Tibial nerve (tissue), 4 donors: ENCODE data around the gene GTSE1. TPM values are rescaled to one million over a fixed set of nuclear protein-coding genes. Genes with fewer than 3 reads are reported as not detected.

Experiments used
- DNase-seq, 2 donors: peaks; one replicate each; pipeline ENCODE4 v3.0.0-alpha.2; 2019; ENCODE audit warnings: low spot score in 2 of 2
- H3K27ac ChIP-seq, 4 donors: fragments of 200-600 bp; sonication (generic) in 3 of 4; one replicate each; pipeline ENCODE4 v1.5.1; 2017 to 2019; ENCODE audit warnings: mild to moderate bottlenecking in 1 of 4
- H3K27me3 ChIP-seq, 2 donors: fragments of 200-600 bp; sonication (generic) in 1 of 2; one replicate each; pipeline versions ENCODE4 v1.5.1 to v1.6.0; 2017 to 2019
- H3K36me3 ChIP-seq, 3 donors: fragments of 200-600 bp; sonication (generic); one replicate each; pipeline ENCODE4 v1.5.1; 2018 to 2019
- H3K4me1 ChIP-seq, 4 donors: fragments of 200-600 bp; sonication (generic) in 3 of 4; one replicate each; pipeline ENCODE4 v1.5.1; 2017 to 2019
- H3K4me3 ChIP-seq, 4 donors: fragments of 200-600 bp; sonication (generic) in 3 of 4; one replicate each; pipeline ENCODE4 v1.5.1; 2017 to 2019; ENCODE audit warnings: mild to moderate bottlenecking in 1 of 4, moderate library complexity in 1 of 4
- H3K9me3 ChIP-seq, 4 donors: fragments of 200-600 bp; sonication (generic) in 3 of 4; one replicate each; pipeline ENCODE4 v1.5.1; 2017 to 2019
- EP300 ChIP-seq, 2 donors: sonication (generic); formaldehyde crosslinking; IDR thresholded peaks; one replicate each; pipeline ENCODE4 v1.6.1; 2017; ENCODE audit warnings: antibody characterized with exemption in 2 of 2, mild to moderate bottlenecking in 1 of 2
- POLR2A ChIP-seq, 2 donors: fragments of 450-650 bp; IDR thresholded peaks; one replicate each; pipeline ENCODE4 v1.6.1; 2017; ENCODE audit warnings: antibody characterized with exemption in 2 of 2, mild to moderate bottlenecking in 2 of 2, moderate library complexity in 2 of 2
- WGBS, 2 donors: methylation state at CpG; one replicate each; pipeline ENCODE4 v1.1.5; 2018; 5-methylcytosine and 5-hydroxymethylcytosine counted together
- total RNA-seq, 4 donors: library from RNA; depleted of rRNA; stranded (reverse); fragments of >200 nt; gene quantifications; one replicate each; pipeline ENCODE4 v1.1.0, GENCODE V29; 2016
- TF ChIP-seq, protein P1 (sequence below), 5 experiments: fragments of 200-600 bp in 3 of 5; fragments of 450-650 bp in 2 of 5; sonication (generic) in 3 of 5; IDR thresholded peaks; one replicate each; pipeline ENCODE4 v1.5.1; 2016 to 2019; ENCODE audit warnings: antibody characterized with exemption in 5 of 5, mild to moderate bottlenecking in 3 of 5, moderate library complexity in 2 of 5

The GTSE1 gene
- total RNA-seq, 4 donors from 2014 or later, result 0.30 to 3.3 TPM; not detected in 2

DNA sequence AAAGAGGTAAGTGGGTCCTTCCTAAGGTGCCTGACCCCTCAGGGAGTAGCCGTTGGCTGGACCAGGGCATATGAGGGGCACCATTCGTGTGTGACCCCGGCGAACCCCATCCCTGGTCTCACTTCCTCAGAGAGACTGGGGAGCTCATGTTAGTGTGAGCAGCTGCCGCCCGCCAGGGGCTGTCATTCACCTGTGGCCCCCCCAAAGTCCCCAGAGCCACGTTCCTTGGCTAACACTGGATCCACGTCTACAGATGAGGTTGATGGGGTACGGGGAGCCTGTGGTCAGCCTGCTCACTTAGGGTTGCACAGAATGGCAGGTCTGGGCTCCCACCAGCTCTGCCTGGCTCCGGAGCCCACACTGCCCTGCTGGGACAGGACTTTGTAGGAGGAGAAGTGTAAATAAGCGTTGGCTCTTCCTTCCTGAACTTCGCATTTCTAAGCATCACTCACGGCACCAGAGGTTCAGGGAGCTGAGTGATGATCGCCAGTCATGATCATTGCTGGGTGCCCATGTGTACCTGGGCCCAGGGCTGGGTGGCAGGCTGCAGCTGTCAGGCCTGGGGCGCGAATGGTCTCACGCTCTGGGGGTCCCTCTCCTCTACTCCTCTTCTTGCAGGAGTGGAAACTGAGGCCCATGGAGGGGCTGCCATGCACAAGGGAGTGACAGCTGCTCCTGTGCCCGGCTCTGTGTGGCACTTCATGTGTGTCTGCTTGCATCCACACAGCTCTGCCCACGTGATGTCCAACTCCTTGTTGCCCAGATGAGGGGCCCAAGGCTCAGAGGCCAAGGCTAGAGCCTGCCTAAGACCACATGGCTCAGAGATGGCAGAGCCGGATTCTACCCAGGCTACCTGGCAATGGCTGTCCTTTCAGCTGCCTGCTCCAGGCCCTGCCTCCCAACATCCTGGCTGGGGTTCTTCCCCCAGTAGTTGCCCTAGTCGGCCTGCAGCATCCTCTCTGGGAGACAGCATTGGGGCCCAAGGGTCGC, 17.7 kb upstream of the GTSE1 start:
- no peak for DNase-seq
- no peaks in the 10 kb centered on the region for H3K4me1 ChIP-seq
- TF ChIP-seq EP300 (IDR thresholded peaks at IDR 0.05), result no peak
- TF ChIP-seq, protein P1, sequence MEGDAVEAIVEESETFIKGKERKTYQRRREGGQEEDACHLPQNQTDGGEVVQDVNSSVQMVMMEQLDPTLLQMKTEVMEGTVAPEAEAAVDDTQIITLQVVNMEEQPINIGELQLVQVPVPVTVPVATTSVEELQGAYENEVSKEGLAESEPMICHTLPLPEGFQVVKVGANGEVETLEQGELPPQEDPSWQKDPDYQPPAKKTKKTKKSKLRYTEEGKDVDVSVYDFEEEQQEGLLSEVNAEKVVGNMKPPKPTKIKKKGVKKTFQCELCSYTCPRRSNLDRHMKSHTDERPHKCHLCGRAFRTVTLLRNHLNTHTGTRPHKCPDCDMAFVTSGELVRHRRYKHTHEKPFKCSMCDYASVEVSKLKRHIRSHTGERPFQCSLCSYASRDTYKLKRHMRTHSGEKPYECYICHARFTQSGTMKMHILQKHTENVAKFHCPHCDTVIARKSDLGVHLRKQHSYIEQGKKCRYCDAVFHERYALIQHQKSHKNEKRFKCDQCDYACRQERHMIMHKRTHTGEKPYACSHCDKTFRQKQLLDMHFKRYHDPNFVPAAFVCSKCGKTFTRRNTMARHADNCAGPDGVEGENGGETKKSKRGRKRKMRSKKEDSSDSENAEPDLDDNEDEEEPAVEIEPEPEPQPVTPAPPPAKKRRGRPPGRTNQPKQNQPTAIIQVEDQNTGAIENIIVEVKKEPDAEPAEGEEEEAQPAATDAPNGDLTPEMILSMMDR (IDR thresholded peaks at IDR 0.05), result no peak
- TF ChIP-seq POLR2A (IDR thresholded peaks at IDR 0.05), result no peak
- H3K36me3 ChIP-seq, result peaks cover 2 to 97% (median 32%) of the 10 kb centered on the region in 3 donors
- no peak overlapping the region for H3K27ac ChIP-seq
- no peak overlapping the region for H3K4me3 ChIP-seq
- 84 to 93% methylated on average over 16 to 22 of the region's 22 CpGs for WGBS, 2 donors
- no peaks in the 10 kb centered on the region for H3K27me3 ChIP-seq
- no peaks in the 10 kb centered on the region for H3K9me3 ChIP-seq

DNA sequence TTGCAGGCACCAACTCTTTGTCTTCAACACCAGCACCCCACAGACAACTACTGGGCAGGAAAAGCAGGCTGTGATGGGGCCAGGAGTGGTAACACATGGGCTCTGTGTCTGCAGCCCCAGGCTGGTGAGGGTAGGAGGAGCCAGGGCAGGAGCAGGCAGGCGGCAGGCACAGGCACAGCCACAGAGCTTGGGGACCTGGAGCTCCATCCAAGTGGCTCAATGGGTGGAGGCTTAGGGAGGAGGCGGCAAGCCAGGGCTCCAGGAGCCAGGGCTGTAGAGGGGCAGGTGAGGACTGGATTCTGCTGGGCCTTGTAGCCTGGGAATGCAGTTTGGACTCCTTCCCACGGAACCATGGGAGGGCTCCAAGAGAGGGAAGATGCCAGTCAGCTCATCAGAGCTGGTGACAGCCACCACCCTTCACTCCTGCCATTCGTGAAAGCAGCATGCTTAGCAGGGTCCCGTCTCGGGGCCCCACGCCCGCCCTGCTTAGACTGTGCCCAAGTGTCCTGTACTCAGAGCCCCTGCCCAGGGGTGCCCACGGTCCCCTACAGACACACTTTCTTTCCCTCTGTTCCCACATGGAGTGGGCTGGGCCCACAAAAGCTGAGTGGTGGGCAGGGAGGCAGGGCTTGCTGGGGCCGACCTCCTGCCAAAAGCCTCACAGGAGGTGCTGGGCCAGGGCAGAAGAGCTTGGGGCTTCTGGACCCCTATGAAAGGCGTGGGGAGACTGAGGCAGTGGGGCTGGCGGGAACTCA, 16.4 kb upstream of the GTSE1 start:
- Histone ChIP-seq H3K27ac (peak overlapping the region in 1 of 4 donors; percentile 7), H3K27me3 (no peaks in the 10 kb centered on the region), H3K36me3 (peaks cover 5 to 97% (median 22%) of the 10 kb centered on the region in 3 donors), H3K4me3 (no peak overlapping the region), H3K9me3 (no peaks in the 10 kb centered on the region), H3K4me1 (no peaks in the 10 kb centered on the region)
- no peak for DNase-seq
- no peak for TF ChIP-seq EP300 (IDR thresholded peaks at IDR 0.05)
- TF ChIP-seq POLR2A (IDR thresholded peaks at IDR 0.05), result no peak
- TF ChIP-seq, protein P1 (IDR thresholded peaks at IDR 0.05), result no peak
- WGBS, 2 donors, result 94 to 95% methylated on average over 12 of the region's 12 CpGs

DNA sequence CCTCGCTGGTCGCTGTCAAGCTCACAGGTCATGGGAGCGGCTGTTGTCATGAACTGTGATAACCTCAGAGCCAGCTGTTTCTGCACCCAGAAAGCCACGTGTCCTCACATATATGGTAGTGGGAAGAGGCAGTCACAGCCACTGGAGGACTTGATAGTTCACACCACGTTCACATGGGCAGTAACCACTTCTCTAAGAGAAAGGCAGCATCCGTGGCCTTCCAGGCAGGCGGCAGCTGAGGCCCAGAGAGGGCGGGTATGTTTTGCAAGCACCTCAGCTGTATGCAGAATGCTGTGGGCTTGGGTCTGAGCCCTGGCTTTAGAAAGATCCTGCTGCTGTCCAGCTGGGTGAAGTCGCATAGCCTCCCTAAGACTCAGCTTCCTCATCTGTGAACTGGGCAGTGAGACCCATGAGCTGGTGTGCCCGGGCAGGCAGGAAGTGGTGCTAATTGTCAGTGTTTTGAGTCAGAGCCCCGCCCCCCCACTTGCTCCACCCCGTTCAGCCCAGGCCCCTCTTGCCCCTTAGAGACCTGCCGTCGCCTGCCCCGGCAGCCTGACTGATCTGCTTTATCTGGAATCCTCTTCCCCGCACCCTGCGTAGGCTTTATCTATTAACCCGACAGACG, 15.6 kb upstream of the GTSE1 start:
- TF ChIP-seq POLR2A (IDR thresholded peaks at IDR 0.05) (no peak), EP300 (IDR thresholded peaks at IDR 0.05) (no peak)
- no peak overlapping the region for H3K4me3 ChIP-seq
- H3K36me3 ChIP-seq, result peaks cover 5 to 97% (median 14%) of the 10 kb centered on the region in 3 donors
- H3K27ac ChIP-seq, result no peak overlapping the region
- H3K4me1 ChIP-seq, result no peaks in the 10 kb centered on the region
- no peaks in the 10 kb centered on the region for H3K27me3 ChIP-seq
- no peak for DNase-seq
- H3K9me3 ChIP-seq, result no peaks in the 10 kb centered on the region
- WGBS, 2 donors, result 77 to 84% methylated on average over 19 of the region's 19 CpGs

DNA sequence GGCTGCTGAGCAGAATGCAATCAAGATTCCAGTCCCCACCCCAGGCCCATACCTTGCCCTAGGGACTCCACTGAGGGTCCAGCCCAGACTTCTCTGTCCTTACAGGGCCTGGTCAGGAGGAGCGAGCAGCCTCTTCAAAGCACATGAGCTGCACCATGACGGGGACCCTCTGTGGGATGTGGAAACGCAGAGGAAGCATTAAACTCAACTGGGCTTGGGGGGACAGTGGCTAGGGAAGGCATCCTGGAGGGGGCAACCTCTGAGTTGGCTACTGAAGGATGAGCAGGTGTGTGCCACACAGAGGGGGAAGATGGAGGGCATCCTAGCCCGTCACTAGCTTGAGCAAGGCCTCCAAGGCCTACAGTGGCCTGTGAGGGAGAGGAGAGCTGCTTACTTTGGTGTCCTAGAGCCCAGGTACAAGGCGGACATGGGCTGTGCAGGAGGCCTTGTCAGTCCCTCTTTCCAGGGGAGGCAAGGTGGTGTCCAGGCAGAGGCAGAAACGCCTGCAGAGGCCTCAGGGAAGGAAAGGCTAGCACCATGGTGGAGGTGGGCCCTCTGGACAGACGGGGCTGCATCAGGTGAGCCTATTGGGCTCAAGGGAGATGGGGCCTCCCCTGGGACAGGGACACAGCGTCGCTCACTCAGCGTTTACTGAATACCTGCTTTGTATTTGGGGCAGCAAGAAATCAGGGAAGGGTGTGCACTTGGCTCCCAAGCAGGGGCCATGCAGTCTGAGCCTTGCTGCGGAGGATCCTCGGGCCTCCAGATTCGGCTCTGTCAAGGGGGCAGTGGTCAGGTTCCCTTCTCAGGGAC, 14.6 kb upstream of the GTSE1 start:
- Histone ChIP-seq H3K4me3 (no peak overlapping the region), H3K36me3 (peaks cover 5 to 99% (median 14%) of the 10 kb centered on the region in 3 donors)
- 85 to 94% methylated on average over 11 to 13 of the region's 13 CpGs for WGBS, 2 donors

More for the DNA sequence above, 14.6 kb upstream of the GTSE1 start:
- Histone ChIP-seq H3K9me3 (no peaks in the 10 kb centered on the region), H3K27ac (no peak overlapping the region), H3K27me3 (no peaks in the 10 kb centered on the region), H3K4me1 (peaks cover 0 to 2% (median 0%) of the 10 kb centered on the region in 4 donors)
- TF ChIP-seq POLR2A (IDR thresholded peaks at IDR 0.05), result no peak
- TF ChIP-seq, protein P1 (IDR thresholded peaks at IDR 0.05), result no peak
- no peak for DNase-seq
